Left kidney (tissue), 2 donors: ENCODE results near the gene LHFPL2. TPM values are rescaled to one million over a fixed set of nuclear protein-coding genes. Genes with fewer than 3 reads are reported as not detected.
"Not testable (repeated sequence)": the region's sequence is repeated elsewhere in the genome, so short reads cannot be mapped to it uniquely, and the experiment has no call there.

Experiments used
- DNase-seq: peaks from one replicate; pipeline ENCODE4 v3.0.0-alpha.2; 2013
- polyA plus RNA-seq: library from polyadenylated mRNA; unstranded; fragments of 120-200 nt; gene quantifications from one replicate; pipeline ENCODE4 v1.2.1, GENCODE V29; 2013; ENCODE audit not compliant: insufficient read length

LHFPL2 gene
- polyA plus RNA-seq, 1 donor = 56.2 TPM

GRCh38 chr5:78667461-78668103, 19.0 kb upstream of the LHFPL2 start:
- no peak for DNase-seq

GRCh38 chr5:78666975-78667374, 18.4 kb upstream of the LHFPL2 start:
- not testable (repeated sequence) for DNase-seq

GRCh38 chr5:78666041-78666444, 17.5 kb upstream of the LHFPL2 start:
- no peak for DNase-seq

GRCh38 chr5:78665534-78665933, 17.0 kb upstream of the LHFPL2 start:
- no peak for DNase-seq

- no peak for DNase-seq
Measured at GRCh38 chr5:78662323-78662722, 13.8 kb upstream of the LHFPL2 start.

- DNase-seq = no peak
Measured at GRCh38 chr5:78661691-78662090, 13.1 kb upstream of the LHFPL2 start.

GRCh38 chr5:78661044-78661443, 12.5 kb upstream of the LHFPL2 start:
- DNase-seq = no peak

GRCh38 chr5:78660401-78660800, 11.8 kb upstream of the LHFPL2 start:
- DNase-seq = no peak

- DNase-seq = no peak
Measured at GRCh38 chr5:78659714-78660113, 11.1 kb upstream of the LHFPL2 start.

GRCh38 chr5:78659114-78659513, 10.5 kb upstream of the LHFPL2 start:
- no peak for DNase-seq

- no peak for DNase-seq
Measured at GRCh38 chr5:78657201-78657600, 8.6 kb upstream of the LHFPL2 start.

- no peak for DNase-seq
Measured at GRCh38 chr5:78655746-78656290, 7.2 kb upstream of the LHFPL2 start.

- DNase-seq = no peak
Measured at GRCh38 chr5:78654386-78654785, 5.8 kb upstream of the LHFPL2 start.

- DNase-seq = no peak
Measured at GRCh38 chr5:78653681-78654366, 5.3 kb upstream of the LHFPL2 start.

- DNase-seq = no peak
Measured at GRCh38 chr5:78653031-78653430, 4.5 kb upstream of the LHFPL2 start.

GRCh38 chr5:78651468-78651867, 2.9 kb upstream of the LHFPL2 start:
- DNase-seq = no peak

- no peak for DNase-seq
Measured at GRCh38 chr5:78650531-78650930, 2.0 kb upstream of the LHFPL2 start.

GRCh38 chr5:78649861-78650496, 1.4 kb upstream of the LHFPL2 start:
- no peak for DNase-seq

GRCh38 chr5:78649211-78649695, 681 bp upstream of the LHFPL2 start:
- no peak for DNase-seq

GRCh38 chr5:78647838-78648358, 674 bp downstream of the LHFPL2 start:
- DNase-seq = no peak

GRCh38 chr5:78647351-78647818, 1.2 kb downstream of the LHFPL2 start:
- no peak for DNase-seq

GRCh38 chr5:78644741-78645300, 3.8 kb downstream of the LHFPL2 start:
- no peak for DNase-seq
